Activated CD8-positive, alpha-beta memory T cell treated with anti-CD3 and anti-CD28 coated beads, Interleukin-2, amount 50 U/mL, for 4 hours (primary cell): ENCODE data around the gene LPP.

Experiments
- DNase-seq: peaks from one replicate; pipeline ENCODE4 v3.0.0-alpha.2; 2020

The LPP gene

GRCh38 chr3:188453431-188454384 lies 299.8 kb downstream of the LPP start:
- no peak for DNase-seq

DNA sequence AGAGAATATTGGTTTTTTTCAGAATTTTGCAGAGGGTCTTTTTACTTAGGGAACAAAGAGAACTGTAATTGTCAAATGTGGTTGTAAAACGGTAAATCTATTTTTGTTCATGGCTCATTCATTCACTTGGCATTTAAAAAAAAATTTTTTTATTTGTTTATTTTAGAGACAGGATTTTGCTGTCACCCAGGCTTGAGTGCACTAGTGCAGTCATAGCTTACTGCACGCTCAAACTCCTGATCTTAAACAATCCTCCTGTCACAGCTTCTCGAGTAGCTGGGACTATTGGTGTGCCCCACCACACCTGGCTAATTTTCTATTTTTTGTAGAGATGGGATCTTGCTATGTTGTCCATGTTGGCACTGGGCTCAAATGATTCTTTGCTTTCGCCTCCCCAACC lies 301.8 kb downstream of the LPP start:
- DNase-seq: no peak

DNA sequence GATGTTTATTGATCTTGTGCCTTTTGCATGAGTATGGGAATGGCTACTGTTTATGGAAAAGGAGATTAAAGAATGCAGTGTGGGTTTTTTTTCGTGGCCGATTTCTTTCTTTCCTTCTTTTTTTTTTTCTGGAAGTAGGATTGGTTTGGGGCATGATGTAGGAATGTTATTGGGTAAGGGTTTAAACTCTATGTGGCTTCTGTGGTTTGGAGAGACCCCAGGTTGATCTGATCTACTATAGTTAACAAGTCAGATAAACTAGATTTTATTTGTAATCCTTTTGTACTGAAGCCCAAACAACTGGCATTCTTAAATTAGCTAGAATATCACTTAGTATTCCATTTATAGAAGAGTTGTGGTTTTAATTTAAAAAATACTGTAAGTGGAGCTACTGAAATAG lies 304.8 kb downstream of the LPP start:
- DNase-seq: no peak

GRCh38 chr3:188465311-188465710 lies 311.4 kb downstream of the LPP start:
- DNase-seq: no peak

DNA sequence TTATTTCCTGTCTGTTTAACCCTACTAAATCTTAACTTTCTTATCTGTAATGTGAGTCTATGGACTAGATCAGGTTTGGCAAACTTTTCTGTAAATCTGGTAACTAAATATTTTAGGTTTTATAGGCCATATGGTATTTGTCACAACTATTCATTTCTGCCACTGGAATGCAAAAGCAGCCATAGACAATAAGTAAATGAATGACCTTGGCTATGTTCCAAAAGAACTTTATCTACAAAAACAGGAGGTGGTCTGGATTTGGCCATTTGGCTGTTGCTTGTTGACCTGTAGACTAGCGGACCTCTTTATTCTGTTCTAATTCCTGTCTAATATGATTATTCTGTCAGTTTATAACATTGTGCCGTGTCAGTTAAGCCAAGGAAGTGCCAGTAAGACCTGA lies 314.2 kb downstream of the LPP start:
- DNase-seq: no peak

DNA sequence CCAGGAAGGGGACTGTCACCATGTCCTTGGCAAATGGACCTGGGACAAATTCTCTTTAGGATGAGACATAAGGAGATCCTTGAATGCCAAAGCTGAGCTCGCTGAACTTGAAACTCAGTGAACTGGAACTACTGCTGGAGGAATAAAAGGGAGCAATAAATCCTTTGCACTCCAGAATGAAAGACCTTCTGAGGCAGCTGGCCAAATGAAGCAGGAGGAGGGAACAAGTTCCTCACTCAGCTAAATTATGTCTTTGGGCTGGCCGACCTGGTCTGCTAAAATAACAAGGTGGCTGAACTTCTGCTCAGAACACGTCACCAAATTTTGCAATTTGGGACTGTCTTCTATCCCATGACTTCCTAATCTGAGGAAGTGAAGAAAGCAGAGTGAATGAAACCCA lies 314.7 kb downstream of the LPP start:
- DNase-seq: no peak

DNA sequence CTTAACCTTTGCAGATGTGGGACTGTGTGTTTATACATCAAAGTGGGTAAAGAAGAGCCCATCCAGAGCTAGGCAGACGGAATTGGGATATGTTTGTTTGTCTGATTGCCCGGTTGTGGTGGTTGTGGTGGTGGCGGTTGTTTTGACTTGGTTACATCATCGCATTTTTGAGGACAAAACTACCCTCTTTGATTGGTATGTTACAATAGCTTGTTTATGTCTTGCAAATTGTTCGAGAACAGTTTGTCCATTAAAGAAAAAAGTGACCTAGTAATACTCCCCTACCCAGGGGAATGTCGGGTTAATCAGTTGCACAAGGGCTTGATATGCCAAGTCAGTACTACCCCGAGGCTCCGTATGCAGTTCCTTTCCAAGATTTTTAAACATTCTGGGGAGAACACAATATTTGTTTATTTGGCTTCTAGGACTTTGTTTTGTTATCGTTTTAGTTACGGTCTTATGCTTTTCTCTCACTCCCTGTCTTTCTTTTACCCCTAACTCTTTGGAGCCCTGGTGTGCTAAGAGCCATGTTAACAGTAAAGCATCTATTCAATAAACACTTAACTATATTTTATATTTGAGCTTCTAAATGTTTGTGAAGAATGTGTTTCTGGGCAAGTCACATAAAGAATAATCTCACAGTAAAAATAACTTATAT lies 315.4 kb downstream of the LPP start:
- DNase-seq: no peak

DNA sequence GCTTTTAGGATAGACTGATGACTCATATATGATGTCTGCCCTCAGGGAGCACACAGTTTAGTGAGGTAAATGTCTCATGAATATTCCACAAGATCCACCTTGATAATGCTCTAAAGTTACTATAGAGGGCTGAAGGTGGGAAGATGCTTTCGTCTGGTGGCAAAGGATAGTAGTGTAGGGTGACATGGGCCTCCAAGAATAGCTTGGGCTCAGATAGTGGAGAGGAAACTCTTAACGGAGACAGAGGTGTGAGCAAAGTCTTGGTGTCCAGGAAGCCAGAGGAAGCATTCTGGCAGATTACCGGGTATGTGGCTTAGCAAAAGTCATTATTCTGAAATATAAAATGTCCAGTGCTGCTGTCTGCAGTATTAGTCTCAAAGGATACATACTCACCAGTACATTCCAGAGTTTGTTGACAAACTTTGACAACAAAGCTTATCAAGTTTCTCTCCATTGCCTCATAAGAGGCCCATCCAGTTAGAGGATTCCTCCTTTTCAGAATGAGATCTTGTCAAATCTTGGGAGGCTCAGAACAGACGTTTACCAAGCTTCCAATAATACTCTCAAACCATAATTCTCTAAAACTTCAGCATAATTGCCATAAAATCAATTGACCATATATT lies 316.7 kb downstream of the LPP start:
- no peak for DNase-seq

GRCh38 chr3:188471723-188472122 lies 317.8 kb downstream of the LPP start:
- DNase-seq: no peak

DNA sequence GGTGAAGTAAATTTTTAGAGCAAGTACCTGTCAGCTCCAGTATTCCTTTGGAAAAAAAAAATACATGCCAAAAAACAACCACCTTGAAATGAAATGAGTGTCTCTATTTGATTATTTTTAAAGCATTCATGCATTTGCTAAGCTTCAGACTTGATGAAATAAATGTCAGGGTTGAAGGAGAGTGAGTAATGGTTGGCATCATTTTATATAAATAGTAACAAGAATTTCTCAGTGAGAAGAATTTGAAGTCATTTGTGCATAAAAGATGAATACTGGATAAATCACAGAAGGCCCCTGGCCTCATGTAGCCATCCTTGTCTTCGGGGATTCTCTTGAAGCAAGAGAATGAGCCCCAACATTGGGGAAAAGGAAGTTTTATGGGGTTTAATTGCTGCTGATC lies 318.4 kb downstream of the LPP start:
- DNase-seq: no peak

GRCh38 chr3:188473045-188473444 lies 319.1 kb downstream of the LPP start:
- no peak for DNase-seq

DNA sequence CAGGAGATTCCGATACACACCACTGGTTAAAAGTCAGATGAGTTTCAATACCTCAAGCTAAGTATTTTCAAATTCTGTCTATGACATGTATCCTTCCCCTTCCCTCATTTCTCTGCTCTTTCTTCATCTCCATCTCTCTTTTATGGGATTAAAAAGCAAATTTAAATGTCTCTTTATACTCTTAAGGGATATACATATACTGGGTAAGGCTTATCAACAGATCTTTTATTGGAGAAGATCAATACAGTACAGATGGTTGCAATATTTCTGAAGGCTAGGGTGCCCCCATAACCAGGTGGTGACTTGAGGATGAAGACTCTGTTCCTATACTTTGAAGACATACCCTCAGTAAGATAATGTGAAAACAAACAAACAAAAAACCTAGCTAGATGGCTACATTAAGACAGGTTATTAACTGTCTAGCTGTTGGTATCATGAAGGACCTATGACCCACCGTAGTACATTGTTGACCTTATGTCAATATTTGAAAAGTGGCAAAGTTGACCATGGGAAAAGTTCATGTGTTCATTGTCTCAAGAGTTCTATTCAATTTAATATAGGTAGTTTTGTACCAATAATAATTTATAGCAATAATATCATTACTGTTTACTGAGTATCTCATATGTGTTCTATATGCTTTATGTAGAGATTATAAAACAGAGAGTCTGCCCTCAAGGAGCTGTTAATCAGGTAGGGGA lies 319.8 kb downstream of the LPP start:
- no peak for DNase-seq

- DNase-seq: no peak
Measured at GRCh38 chr3:188476935-188477334, 323.0 kb downstream of the LPP start.

- no peak for DNase-seq
Measured at GRCh38 chr3:188480011-188480410, 326.1 kb downstream of the LPP start.

- no peak for DNase-seq
Measured at GRCh38 chr3:188482929-188483328, 329.0 kb downstream of the LPP start.

DNA sequence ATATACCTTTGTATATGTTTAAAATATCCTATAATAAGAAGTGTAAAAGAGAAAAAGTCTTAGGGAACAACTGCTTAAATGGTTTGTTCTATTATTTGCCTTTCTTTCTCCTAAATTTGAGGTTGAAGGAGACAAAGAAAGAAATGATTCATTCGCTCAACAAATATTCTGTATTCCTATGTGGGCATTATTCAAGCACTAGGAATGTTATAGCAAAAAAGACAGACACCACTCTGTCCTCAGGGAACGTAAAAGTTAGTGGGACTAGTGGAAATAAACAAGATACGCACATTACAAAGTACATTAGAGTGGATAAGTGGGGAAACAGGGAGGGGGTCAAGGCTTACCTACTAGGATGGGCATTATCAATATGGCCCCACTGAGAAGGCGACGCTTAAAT lies 332.2 kb downstream of the LPP start:
- DNase-seq: no peak

GRCh38 chr3:188486952-188487351 lies 333.0 kb downstream of the LPP start:
- no peak for DNase-seq

GRCh38 chr3:188487652-188488051 lies 333.7 kb downstream of the LPP start:
- DNase-seq: no peak

- no peak for DNase-seq
Measured at GRCh38 chr3:188488801-188489200, 334.8 kb downstream of the LPP start.

DNA sequence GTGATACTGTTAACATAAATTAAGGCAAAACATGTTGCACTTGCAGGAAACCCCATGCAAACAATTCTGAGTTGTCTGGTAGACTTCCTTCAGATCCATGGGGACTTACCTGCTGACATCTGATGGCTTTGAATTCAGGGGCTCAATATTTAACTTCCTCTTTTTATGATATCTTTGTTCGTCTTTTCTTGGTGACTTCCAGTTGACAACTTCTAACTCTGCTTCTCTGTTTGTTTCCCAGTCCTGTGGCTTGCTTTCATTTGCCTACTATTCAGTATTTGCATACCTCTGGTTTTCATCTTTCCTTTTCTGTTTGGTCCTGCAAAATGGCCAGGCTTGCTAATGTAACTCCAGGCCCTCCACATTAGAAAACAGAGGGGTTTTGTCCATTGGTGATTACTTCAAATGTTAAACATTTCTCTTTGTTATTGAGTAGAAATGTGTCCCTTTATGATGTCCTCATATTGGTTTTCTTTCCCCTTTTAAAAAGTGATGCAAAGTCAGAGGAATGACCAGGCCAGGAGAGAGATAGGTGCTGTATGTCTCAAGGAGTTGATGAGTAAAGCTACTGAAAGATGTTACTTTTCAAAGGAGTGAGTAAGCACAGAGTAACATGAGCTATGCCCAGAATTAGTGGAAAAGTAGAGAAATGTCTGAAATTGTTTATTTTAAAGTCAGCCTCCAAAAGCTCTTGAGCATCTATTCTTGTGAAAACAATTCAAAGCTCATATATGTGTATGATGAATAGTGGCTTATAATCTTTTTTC lies 335.9 kb downstream of the LPP start:
- no peak for DNase-seq

DNA sequence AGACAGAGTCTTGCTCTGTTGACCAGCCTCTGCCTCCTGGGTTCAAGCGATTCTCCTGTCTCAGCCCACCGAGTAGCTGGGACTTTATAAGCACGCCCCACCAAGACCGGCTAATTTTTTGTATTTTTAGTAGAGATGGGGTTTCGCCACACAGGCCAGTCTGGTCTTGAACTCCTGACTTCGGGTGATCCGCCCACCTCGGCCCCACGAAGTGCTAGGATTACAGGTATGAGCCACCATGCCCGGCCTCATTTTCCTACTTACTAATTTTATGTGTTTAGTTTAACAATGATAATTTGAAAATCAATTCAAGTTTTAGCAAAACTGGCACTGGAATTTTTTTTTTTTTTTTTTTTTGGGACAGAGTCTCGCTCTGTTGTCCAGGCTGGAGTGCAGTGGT lies 336.5 kb downstream of the LPP start:
- no peak for DNase-seq

- no peak for DNase-seq
Measured at GRCh38 chr3:188491276-188491687, 337.3 kb downstream of the LPP start.

- DNase-seq: no peak
Measured at GRCh38 chr3:188496390-188496789, 342.4 kb downstream of the LPP start.
